Activated CD8-positive, alpha-beta memory T cell treated with anti-CD3 and anti-CD28 coated beads for 1 hour (primary cell): ENCODE results near the gene PRPF19.

Source experiments
- DNase-seq, 2 donors: peaks; one replicate each; pipeline ENCODE4 v3.0.0-alpha.2; 2020; ENCODE audit warnings: low read depth in 1 of 2; ENCODE audit errors: extremely low read depth in 1 of 2

PRPF19 gene

DNA sequence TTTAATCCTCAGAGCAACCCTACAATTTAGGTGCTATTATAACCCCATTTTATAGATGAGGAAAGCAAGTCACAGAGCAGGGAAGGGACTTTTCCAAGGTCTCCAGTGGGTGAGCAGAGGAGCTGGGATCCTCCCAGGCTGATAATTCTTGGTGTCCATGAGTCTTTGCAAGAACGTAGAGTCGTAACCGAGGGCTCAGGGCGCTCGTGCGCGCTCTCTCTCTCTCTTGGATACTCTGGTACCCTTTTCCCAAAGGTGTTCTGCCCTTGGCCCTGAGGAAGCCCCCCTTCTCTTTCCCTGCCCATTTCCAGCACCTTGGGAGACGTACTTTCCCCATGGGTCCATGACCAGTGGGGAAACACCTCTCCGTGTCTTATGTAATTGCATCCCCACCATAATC, 44.2 kb downstream of the PRPF19 start:
- no peak for DNase-seq

DNA sequence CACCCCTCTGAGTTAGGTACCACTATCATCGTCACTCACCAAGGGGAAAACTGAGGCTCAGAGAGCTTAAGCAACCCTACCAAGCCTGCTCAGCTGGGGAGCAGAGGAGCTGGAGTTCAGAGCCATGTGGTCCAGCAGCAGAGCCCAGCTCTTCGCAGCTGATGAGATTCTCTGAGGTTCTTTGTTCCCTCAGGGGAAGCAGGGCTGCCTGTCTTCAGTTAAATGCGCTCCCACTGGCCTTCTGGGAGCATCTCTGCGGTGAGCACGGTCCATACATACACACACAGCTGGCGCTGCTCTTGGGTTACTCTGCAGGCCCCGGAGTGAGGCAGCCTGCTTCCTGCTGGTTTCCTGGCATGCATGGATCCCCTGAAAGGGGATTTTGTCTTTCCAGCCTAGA, 45.4 kb downstream of the PRPF19 start:
- DNase-seq, result no peak

DNA sequence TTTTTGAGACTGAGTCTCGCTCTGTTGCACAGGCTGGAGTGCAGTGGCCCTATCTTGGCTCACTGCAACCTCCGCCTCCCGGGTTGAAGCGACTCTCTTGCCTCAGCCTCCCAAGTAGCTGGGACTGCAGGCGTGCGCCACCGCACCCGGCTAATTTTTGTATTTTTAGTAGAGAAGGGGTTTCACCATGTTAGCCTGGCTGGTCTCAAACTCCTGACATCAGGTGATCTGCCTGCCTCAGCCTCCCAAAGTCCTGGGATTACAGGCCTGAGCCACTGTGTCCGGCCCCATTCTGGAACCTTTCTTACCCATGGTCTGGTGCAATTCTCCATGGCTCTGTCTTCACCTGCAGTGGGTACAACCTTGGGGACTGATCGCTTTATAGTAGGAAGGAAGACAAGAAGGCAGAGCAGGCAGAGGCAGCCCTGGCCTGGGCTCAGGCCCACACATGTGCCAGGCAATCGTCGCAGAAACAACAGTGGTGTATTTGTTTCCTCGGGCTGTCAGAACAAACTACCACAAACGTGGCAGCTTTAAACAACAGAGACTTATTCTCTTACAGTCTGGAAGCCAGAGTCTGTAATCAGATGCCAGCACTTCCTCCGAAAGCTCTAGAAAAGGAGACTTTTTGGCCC, 46.7 kb downstream of the PRPF19 start:
- DNase-seq, result no peak

DNA sequence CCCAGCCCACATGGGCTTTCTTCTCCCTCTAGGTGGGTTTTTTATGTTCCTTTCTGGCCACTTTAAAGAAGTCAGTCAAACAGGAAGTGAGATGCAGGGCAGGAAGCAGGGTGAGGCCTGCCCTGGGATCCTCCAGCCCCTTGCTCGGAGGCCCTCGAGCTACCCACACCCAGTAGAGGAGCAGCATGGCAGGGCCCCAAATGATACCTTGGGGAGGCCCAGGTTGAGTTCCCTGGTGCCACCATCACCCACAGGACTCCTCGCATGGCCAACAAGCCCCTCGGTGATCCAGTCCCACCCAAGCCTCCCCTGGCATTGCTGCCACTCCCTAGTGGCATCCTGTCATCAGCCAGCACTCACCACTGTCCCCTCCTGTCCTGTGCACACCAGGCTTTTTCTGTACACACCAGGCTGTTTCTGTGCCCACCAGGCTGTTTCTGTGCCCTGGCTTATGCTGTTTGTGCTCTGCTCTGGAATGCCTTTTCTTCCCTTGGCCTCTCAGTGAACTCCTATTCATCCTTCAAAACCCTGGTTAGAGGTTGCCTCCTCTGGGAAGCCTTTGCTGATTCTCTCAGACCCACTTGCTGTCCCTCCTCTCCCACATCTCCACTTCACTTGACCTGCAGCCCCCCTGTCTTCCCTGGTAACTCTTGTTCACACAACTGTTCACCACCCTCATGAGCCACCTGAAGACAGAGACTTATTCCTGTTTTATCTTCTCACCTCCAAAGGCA, 47.5 kb downstream of the PRPF19 start:
- no peak for DNase-seq

DNA sequence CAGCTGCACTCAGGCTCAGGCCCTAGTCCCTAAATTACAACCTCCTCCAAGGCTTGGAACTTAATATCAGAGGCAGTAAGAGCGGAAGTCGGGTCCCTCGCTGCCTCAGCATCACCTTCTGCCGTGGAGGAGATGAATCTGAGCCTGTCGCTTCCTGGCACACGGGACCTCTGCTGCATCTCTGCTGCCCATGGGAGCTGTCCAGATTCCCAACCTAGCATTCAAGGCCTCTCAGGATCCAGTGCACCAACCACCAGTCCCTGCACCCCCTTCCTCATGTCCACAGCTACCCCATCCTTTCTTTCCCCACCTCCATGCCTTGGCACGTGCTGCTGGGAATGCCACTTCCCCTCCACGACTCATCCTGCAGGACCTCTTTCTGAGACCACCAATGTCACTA, 48.1 kb downstream of the PRPF19 start:
- no peak for DNase-seq

DNA sequence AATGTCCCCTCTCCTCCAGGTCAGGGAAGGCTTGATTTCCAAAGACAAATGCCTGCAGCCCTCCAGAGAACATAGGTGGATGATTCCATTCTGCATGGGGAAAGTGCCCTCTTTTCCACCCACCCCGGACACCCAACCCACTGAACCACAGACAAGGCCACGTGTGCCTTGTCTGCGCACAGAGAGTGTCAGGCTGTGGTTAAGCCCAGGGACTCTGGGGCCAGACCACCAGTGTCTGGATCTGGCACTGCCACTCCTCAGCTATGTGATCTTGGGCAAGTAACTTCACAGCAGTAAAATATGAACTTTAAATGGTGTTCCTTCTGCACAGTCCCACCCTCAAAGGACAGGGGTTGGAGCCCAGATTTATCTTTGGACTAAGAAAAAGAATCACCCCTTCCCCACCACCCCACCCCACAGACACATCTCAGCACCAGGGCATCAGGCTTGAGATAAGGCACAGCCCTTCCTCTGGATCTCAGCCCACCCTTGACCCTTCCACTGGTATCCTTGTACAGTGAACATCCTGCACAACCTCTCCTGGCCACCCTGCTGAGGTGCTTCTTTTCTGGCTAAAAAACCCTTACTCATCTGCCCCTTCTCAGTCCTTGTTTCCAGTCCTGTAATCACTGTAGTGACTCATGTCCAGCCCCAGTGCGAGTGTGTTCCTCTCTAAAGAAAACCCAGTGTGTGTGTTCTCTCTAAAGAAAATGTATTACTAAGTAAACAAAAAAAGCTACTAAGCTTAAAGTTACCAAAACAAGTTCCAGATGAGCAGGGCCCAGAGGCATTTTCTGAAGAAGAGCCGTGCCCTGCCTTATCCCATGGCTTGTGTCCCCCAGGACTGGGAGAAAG, 48.8 kb downstream of the PRPF19 start:
- no peak for DNase-seq

DNA sequence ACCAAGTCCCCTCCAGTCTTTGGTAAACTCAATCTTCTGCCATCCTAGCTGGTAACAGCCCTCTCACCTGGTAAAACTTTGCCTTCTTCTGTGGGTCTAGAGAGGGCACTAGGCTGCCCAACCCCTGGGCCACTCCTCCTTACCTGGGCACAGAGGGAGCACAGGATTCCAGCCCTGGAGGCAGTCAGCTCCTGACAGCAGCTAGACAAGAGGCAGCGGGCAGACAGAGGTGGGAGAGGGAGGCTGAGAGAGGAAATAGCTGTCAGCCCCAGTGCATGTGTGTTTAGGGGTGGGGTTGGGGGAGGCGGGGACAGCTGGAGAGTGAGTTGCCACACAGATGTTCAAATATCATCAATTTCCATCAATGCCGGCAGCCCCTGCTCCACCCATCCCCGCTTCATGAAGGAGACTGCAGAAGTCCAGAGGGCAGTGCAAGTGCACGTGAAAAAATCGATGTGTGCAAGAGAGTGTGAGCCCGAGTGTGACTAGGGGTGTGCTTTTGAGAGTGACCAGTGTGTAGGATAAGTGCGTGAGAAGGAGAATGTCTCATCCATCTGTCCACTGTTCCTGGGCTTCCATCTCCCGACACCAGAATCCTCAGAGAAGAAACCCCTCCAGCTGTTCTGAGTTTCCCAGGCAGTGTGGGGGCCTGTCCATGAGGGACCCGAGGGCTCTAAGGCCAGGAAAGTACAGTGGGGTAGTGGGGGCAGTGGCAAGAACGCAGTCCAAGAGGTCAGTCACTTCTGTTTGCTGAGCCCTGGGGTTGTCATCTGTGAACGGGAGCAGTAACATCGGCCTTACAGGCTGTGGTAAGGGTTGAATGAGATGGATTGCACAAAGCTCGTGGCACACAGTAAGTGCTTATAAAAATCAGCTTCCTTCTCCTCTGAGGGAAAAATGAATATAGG, 50.4 kb downstream of the PRPF19 start, which contains the start of gene PTGDR2:
PTGDR2 (minus strand) TSS at position 225 of the 908 bp plus-strand sequence. CDS start 2,228 bp downstream, outside the sequence.
- DNase-seq, result no peak

DNA sequence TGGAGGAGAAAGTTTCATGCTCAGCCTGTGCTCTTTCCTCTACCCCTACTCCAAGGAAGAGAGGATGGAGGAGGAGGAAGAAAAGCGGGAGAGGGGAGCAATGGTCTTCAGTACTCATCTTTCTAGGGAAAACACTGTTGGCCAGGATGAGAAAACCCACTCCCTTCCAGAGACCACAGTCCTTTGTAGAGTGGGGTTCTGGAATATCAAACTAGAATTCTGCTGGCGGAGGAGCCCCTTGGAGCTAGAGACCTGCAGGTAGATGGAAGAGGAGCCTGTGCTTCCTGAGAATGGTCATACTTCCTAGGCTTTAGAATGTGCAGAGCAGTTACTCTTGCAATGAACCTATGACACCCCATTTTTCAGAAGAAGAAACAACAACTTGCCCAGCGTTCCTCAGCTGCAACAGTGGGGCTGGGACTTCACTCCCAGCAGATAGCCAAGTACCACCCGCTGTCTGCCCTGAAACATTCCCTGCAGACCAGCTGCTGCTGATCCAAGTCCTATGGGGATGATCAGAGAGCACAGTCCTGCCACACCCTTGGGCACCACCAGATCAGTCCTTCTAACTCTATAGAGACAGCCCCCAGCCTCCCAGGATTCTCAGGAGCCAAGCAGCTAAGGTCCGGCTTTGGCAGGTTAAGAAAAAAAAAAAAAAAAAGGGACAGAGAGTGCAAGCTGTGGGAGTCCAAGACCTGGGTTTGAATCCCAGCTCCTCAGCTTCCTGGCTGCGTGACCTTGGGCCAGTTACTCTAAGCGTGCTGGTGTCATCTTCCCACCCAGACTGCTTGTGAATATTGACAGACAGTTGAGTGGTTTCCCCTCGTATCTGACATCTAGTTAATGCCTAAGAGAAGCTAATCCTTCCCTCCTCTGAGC, 51.3 kb downstream of the PRPF19 start:
- DNase-seq, result no peak

DNA sequence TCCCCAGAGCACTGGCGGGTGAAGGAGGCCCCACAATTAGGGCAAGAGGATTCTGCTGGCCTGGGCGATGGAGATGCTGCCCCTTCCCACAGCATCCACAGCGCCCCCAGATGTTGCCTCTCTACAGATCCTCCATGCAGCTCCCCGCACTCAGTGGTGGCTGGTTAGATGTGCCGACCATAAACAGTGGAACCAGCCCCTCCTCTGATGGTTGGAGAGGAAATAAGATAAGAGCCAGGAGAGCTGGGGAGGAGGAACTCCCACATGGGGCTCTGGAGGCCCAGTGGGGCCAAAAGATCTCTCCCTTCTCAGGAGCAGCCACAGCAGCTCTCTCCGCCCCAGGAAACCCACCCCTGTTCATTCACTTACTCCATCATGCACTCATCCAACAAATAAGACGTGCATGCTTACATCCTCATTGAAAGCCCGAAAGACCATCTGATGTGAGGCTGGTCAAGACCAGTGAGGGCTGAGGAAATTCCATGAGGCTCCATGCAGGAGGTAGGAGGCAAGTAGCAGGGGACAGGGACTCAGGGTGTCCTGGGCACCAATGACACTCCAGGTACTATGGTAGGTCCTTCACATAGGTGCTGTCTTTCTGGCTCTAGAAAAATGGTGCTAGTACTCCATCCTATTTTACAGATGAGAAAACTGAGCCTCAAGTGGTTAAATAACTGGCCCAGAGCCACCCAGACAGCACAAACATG, 52.1 kb downstream of the PRPF19 start:
- DNase-seq, result no peak

DNA sequence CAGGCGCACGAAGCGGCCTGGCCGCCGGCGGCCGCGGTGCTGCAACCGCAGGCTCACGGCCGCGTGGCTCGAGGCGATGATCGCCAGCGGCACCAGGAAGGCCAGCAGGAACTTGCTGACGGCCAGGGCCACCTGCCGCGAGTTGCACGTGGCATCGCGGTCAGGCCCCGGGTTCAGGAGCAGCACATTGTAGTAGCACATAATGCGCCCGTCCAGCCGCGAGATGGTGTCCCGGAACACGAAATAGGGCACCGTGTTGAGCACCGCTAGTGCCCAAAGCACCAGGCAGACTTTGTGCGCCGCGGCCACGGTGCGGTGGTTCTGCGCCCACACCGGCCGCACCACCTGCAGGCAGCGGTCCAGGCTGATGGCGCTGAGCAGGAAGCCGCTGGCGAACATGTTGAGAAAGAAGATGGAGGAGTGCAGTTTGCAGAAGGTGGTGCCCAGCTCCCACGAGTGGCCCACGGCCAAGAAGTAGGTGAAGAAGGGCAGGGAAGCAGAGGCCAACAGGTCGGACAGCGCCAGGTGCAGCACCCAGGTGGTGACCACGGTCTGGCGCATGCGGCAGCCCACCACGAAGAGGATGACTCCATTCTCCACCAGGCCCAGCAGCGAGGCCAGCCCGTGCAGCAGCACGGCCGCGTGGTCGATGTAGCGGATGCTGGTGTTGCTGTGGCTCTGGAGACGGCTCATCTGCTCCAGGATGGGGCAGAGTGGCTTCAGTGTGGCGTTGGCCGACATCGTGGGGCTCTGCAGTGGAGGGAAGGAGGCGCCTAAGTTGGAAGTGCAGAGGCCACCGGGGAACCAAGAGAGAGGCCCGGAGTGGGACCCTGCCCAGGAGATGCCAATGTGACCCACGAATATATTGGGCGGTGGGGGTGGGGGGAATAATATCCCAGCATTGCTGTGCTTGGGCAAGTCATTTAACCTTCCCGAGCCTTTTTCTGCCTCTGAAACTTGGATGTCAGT, 53.1 kb downstream of the PRPF19 start:
- DNase-seq, result no peak

DNA sequence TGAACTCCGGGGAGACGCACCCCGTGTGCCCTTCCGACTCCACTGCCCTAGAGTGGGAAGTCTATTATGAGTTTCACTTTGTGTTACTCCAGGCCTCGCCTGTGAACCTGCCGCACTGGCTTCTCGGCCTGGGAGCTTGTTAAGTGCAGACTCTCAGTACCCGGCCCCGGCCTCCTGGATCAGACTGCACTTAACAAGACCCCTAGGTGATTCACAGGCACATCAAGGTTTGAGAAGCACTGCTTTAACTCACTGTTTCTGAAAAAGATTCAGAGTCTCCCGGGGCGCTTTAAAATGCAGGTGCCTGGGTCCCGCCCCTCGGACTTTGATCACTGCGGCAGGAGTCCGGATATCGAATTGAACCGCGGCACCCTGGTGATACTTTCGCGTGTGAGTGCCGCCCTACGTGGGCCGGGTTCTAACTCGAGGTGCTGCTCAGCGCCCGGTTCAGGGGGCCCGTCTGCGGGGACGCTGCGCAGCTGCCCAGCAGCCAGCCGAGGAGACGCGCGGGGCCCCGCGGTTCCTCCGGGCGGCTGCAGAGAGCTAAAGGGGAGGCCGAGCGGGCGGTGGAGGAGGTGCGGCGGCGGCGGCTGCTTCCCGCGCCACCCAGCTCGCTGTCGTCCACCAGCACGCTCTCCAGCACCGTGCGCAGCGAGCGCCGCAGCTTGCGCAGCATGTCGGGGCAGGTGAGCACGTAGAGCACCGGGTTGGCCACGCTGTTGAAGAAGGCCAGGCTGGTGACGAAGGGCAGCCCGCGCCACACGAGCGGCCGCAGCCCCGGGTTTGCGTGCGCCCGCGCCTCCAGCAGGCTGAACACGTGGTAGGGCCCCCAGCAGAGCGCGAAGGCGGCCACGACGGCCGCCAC, 54.0 kb downstream of the PRPF19 start:
- no peak for DNase-seq

DNA sequence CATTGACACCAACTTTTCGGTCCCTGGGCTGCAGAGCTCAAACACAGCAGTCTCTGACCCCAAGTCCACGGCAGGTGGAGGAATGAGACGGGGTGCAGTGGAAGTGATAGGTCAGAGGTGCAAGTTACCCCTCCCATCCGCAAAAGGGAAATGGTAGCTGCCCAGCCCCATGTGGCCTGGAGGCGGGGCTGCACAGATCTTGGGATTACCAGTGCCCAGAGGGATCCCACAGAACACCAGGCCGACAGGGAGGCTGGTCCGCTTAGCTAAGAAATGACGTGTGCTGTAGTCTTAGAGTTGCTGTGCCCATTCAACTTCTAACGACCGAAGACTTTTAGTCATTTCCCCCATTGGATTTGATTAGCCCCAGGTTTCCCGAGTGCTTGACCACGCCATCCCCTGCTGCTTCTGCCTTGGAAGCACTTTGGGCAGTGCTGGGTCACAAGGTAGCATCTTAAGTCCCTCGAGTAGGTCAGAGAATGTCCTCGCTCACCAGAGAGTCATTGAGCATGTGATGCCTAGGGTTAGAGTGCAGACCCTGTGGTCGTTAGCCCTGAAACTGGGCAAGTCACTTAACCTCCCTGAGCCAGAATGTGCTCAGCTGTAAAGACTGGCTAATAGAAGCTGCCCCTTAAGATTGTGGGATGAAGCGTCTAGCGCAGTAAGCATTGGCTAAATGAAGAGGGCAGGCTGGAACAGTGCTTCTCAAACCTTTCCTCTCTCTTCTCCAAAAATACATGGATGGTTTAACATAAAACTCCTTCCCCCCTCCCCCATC, 54.9 kb downstream of the PRPF19 start:
- no peak for DNase-seq

DNA sequence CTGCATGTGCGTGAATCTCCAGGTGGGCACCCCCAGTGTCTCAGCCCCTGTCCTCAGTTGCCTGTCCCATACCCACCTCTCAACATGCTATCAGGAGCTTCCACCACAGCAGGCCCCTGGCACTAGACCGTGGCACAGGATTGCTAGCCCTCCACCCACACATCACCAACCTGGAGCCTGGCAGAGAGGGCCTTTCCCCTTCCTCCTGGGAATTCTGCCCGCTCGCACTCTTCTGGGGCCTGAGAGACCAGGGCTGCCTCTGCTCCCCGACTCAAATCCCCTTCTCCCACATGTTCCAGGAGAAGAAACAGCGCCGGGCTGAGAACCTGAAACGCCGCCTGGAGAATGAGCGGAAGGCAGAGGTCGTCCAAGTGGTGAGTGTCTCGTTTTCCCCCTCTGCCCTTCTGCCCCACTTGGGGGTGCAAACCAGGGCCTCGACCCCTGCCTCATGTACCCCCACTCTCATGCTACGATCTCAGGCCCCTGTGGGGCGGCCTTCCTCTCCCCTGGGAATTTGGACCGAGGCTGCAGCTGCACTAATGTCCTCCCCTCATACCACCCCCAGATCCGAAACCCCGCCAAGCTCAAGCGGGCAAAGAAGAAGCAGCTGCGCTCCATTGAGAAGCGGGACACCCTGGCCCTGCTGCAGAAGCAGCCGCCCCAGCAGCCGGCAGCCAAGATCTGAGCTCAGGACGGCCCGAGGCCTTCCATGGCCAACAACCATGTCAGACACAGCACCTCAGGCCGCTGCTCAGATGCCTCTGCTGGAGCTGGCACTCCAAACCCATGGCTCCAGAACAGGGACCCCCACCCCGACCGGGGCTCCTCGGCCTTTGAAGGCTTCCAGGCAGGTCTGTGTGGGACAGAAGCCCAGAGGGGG, 56.5 kb downstream of the PRPF19 start:
- DNase-seq, result no peak

DNA sequence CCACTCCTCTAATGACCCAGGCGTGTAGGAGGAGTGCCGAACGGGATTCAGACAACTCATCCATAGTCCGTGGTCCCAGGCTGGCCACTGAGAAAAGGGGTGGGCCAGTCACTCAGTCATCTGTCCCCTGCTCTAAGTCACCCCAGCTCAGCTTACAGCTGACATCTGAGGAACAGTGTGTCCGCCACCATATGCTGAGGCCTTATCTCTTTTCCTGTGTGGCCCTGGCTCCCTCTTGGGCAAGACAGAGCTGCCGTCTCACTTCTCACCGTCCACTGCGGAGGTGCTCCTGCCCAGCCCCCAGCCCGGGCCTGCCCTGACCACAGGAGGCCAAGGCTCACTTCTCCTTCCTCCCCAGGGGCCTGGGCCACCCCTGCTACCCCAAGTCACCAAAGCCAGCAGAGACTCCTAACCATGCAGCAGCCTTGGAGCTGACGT, 57.7 kb downstream of the PRPF19 start:
- no peak for DNase-seq

DNA sequence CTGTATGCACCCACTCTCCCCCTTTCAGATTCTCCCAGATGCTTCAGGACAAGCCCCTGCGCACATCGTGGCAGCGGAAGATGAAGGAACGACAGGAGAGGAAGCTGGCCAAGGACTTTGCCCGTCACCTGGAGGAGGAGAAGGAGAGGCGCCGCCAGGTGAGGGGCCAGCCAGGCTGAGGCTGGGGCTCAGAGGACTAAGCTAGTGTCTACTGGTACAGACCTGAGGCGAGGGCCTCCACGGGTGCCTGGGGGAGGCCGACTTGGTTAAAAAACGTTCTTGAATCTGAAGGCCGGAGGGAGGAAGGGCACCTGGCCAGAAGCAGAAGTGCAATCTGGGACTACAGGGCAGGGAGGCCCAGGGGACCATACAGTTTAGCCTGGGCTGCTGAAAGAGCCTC, 58.5 kb downstream of the PRPF19 start:
- no peak for DNase-seq
